Activated naive CD8-positive, alpha-beta T cell treated with anti-CD3 and anti-CD28 coated beads for 36 hours (primary cell): ENCODE measurements around the gene GRID1. TPM values are rescaled to one million over a fixed set of nuclear protein-coding genes. Genes with fewer than 3 reads are reported as not detected.

Experiments used
- DNase-seq: peaks from one replicate; pipeline ENCODE4 v3.0.0; 2021
- H3K27ac Mint-ChIP-seq: one replicate; pipeline ENCODE4 v1.8.0; 2022; ENCODE audit warnings: mild to moderate bottlenecking, moderate library complexity, mixed read lengths
- H3K27me3 Mint-ChIP-seq: one replicate; pipeline ENCODE4 v1.8.0; 2022; ENCODE audit warnings: mild to moderate bottlenecking, mixed read lengths
- H3K36me3 Mint-ChIP-seq: one replicate; pipeline ENCODE4 v1.8.0; 2021; ENCODE audit warnings: mild to moderate bottlenecking, mixed read lengths
- H3K4me1 Mint-ChIP-seq: one replicate; pipeline ENCODE4 v1.8.0; 2021; ENCODE audit warnings: mixed read lengths
- H3K4me3 Mint-ChIP-seq: one replicate; pipeline ENCODE4 v1.8.0; 2022; ENCODE audit warnings: mild to moderate bottlenecking, moderate library complexity, mixed read lengths
- H3K9me3 Mint-ChIP-seq: one replicate; pipeline ENCODE4 v1.8.0; 2022; ENCODE audit warnings: mixed read lengths
- total RNA-seq, 2 experiments: library from RNA; stranded (reverse); gene quantifications; one replicate each; pipeline ENCODE4 v1.2.3, GENCODE V29; 2021

The GRID1 gene
- total RNA-seq, 2 experiments from 2014 or later: not detected

GRCh38 chr10:85795460-85795859 lies 571.1 kb downstream of the GRID1 start:
- Mint-ChIP-seq H3K4me3 (no peak overlapping the region), H3K27me3 (peaks cover 26% of the 10 kb centered on the region), H3K9me3 (peaks cover 2% of the 10 kb centered on the region), H3K36me3 (no peaks in the 10 kb centered on the region), H3K27ac (no peak overlapping the region), H3K4me1 (no peaks in the 10 kb centered on the region)
- no peak for DNase-seq

- peaks cover 2% of the 10 kb centered on the region for H3K9me3 Mint-ChIP-seq
- H3K4me1 Mint-ChIP-seq: no peaks in the 10 kb centered on the region
- no peak overlapping the region for H3K27ac Mint-ChIP-seq
- H3K27me3 Mint-ChIP-seq: peaks cover 24% of the 10 kb centered on the region
- DNase-seq: no peak
- H3K36me3 Mint-ChIP-seq: no peaks in the 10 kb centered on the region
- no peak overlapping the region for H3K4me3 Mint-ChIP-seq
Observed at GRCh38 chr10:85794553-85794952, 572.0 kb downstream of the GRID1 start.

GRCh38 chr10:85792533-85792858 lies 574.1 kb downstream of the GRID1 start:
- H3K27me3 Mint-ChIP-seq: peaks cover 5% of the 10 kb centered on the region
- H3K9me3 Mint-ChIP-seq: no peaks in the 10 kb centered on the region
- no peaks in the 10 kb centered on the region for H3K36me3 Mint-ChIP-seq
- H3K27ac Mint-ChIP-seq: no peak overlapping the region
- no peaks in the 10 kb centered on the region for H3K4me1 Mint-ChIP-seq
- no peak overlapping the region for H3K4me3 Mint-ChIP-seq
- DNase-seq: no peak

- Mint-ChIP-seq H3K9me3 (no peaks in the 10 kb centered on the region), H3K4me1 (no peaks in the 10 kb centered on the region), H3K27ac (no peak overlapping the region), H3K27me3 (peaks cover 4% of the 10 kb centered on the region), H3K4me3 (no peak overlapping the region), H3K36me3 (no peaks in the 10 kb centered on the region)
- no peak for DNase-seq
Observed at GRCh38 chr10:85791818-85792532, 574.6 kb downstream of the GRID1 start.

- Mint-ChIP-seq H3K4me3 (no peak overlapping the region), H3K36me3 (no peaks in the 10 kb centered on the region), H3K27me3 (no peaks in the 10 kb centered on the region), H3K27ac (no peak overlapping the region), H3K4me1 (no peaks in the 10 kb centered on the region), H3K9me3 (no peaks in the 10 kb centered on the region)
- DNase-seq: no peak
Observed at GRCh38 chr10:85789982-85790789, 576.4 kb downstream of the GRID1 start.

GRCh38 chr10:85789125-85789524 lies 577.5 kb downstream of the GRID1 start:
- no peak overlapping the region for H3K4me3 Mint-ChIP-seq
- no peaks in the 10 kb centered on the region for H3K27me3 Mint-ChIP-seq
- no peaks in the 10 kb centered on the region for H3K4me1 Mint-ChIP-seq
- no peak for DNase-seq
- no peak overlapping the region for H3K27ac Mint-ChIP-seq
- no peaks in the 10 kb centered on the region for H3K9me3 Mint-ChIP-seq
- H3K36me3 Mint-ChIP-seq: no peaks in the 10 kb centered on the region

- DNase-seq: no peak
- H3K27ac Mint-ChIP-seq: no peak overlapping the region
- H3K9me3 Mint-ChIP-seq: no peaks in the 10 kb centered on the region
- no peaks in the 10 kb centered on the region for H3K4me1 Mint-ChIP-seq
- no peak overlapping the region for H3K4me3 Mint-ChIP-seq
- no peaks in the 10 kb centered on the region for H3K27me3 Mint-ChIP-seq
- no peaks in the 10 kb centered on the region for H3K36me3 Mint-ChIP-seq
Observed at GRCh38 chr10:85788570-85788969, 578.0 kb downstream of the GRID1 start.

- no peak for DNase-seq
- Mint-ChIP-seq H3K27me3 (no peaks in the 10 kb centered on the region), H3K9me3 (no peaks in the 10 kb centered on the region), H3K4me1 (no peaks in the 10 kb centered on the region), H3K27ac (no peak overlapping the region), H3K4me3 (no peak overlapping the region), H3K36me3 (no peaks in the 10 kb centered on the region)
Observed at GRCh38 chr10:85787881-85788280, 578.7 kb downstream of the GRID1 start.

- Mint-ChIP-seq H3K4me1 (no peaks in the 10 kb centered on the region), H3K27ac (no peak overlapping the region), H3K36me3 (no peaks in the 10 kb centered on the region), H3K27me3 (no peaks in the 10 kb centered on the region), H3K4me3 (no peak overlapping the region), H3K9me3 (no peaks in the 10 kb centered on the region)
- DNase-seq: no peak
Observed at GRCh38 chr10:85787393-85787792, 579.2 kb downstream of the GRID1 start.

- Mint-ChIP-seq H3K36me3 (no peaks in the 10 kb centered on the region), H3K9me3 (no peaks in the 10 kb centered on the region), H3K4me3 (no peak overlapping the region), H3K4me1 (no peaks in the 10 kb centered on the region), H3K27me3 (no peaks in the 10 kb centered on the region), H3K27ac (no peak overlapping the region)
- no peak for DNase-seq
Observed at GRCh38 chr10:85786401-85786899, 580.1 kb downstream of the GRID1 start.

GRCh38 chr10:85784792-85785191 lies 581.8 kb downstream of the GRID1 start:
- no peak for DNase-seq
- H3K27me3 Mint-ChIP-seq: no peaks in the 10 kb centered on the region
- no peaks in the 10 kb centered on the region for H3K9me3 Mint-ChIP-seq
- no peaks in the 10 kb centered on the region for H3K36me3 Mint-ChIP-seq
- H3K4me1 Mint-ChIP-seq: no peaks in the 10 kb centered on the region
- no peak overlapping the region for H3K27ac Mint-ChIP-seq
- H3K4me3 Mint-ChIP-seq: no peak overlapping the region

- Mint-ChIP-seq H3K9me3 (no peaks in the 10 kb centered on the region), H3K36me3 (no peaks in the 10 kb centered on the region), H3K4me3 (no peak overlapping the region), H3K27me3 (no peaks in the 10 kb centered on the region), H3K4me1 (no peaks in the 10 kb centered on the region), H3K27ac (no peak overlapping the region)
- DNase-seq: no peak
Observed at GRCh38 chr10:85781404-85781803, 585.2 kb downstream of the GRID1 start.

GRCh38 chr10:85778074-85778473 lies 588.5 kb downstream of the GRID1 start:
- H3K36me3 Mint-ChIP-seq: no peaks in the 10 kb centered on the region
- no peaks in the 10 kb centered on the region for H3K4me1 Mint-ChIP-seq
- H3K9me3 Mint-ChIP-seq: peaks cover 5% of the 10 kb centered on the region
- no peaks in the 10 kb centered on the region for H3K27me3 Mint-ChIP-seq
- no peak for DNase-seq
- no peak overlapping the region for H3K4me3 Mint-ChIP-seq
- H3K27ac Mint-ChIP-seq: no peak overlapping the region

- no peaks in the 10 kb centered on the region for H3K4me1 Mint-ChIP-seq
- no peak overlapping the region for H3K4me3 Mint-ChIP-seq
- no peaks in the 10 kb centered on the region for H3K36me3 Mint-ChIP-seq
- peaks cover 6% of the 10 kb centered on the region for H3K9me3 Mint-ChIP-seq
- DNase-seq: no peak
- H3K27ac Mint-ChIP-seq: no peak overlapping the region
- peaks cover 6% of the 10 kb centered on the region for H3K27me3 Mint-ChIP-seq
Observed at GRCh38 chr10:85767891-85768290, 598.7 kb downstream of the GRID1 start.

- Mint-ChIP-seq H3K4me3 (no peak overlapping the region), H3K9me3 (peaks cover 4% of the 10 kb centered on the region), H3K27me3 (peaks cover 6% of the 10 kb centered on the region)
Observed at GRCh38 chr10:85764108-85764507, 602.5 kb downstream of the GRID1 start.

More at GRCh38 chr10:85764108-85764507, 602.5 kb downstream of the GRID1 start:
- no peak for DNase-seq
- no peak overlapping the region for H3K27ac Mint-ChIP-seq
- no peaks in the 10 kb centered on the region for H3K36me3 Mint-ChIP-seq
- no peaks in the 10 kb centered on the region for H3K4me1 Mint-ChIP-seq
